ENCODE results near the gene INTS2. TPM values are rescaled to one million over a fixed set of nuclear protein-coding genes. Genes with fewer than 3 reads are reported as not detected.

The INTS2 gene
- total RNA-seq, 1 experiment from 2014 or later = 26.3 TPM

DNA sequence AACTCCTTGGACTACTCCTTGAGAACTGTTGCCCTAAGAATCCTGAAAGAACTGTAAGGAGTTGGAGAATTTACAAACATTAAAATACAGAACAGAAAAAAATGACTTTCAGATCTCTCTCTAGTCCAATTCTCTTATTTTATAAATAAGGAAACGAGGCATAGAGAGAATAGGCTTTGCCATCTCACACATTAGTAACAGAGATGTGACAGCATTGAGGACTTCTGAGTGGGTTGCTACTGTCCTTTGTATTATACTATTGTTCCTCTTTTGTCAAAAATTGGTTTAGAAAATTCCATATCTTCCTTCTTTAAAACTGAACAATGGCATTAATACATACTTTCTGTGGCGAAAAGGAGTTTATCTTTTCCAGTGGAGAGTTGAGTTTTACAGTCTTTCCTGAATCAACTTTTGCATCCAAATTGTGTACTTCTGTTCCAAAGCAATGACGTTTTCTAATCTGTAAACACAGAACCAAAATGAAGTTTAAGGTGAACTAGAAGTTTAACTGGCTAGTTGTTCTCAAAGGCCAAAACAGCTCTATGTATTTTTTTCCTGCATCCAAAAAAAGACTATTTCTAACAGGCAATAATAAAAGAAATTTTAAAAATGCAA is 80.9 kb downstream of the INTS2 start:
- no peak for DNase-seq (ENCODE audit: low spot score)
- TF ChIP-seq, protein P1, sequence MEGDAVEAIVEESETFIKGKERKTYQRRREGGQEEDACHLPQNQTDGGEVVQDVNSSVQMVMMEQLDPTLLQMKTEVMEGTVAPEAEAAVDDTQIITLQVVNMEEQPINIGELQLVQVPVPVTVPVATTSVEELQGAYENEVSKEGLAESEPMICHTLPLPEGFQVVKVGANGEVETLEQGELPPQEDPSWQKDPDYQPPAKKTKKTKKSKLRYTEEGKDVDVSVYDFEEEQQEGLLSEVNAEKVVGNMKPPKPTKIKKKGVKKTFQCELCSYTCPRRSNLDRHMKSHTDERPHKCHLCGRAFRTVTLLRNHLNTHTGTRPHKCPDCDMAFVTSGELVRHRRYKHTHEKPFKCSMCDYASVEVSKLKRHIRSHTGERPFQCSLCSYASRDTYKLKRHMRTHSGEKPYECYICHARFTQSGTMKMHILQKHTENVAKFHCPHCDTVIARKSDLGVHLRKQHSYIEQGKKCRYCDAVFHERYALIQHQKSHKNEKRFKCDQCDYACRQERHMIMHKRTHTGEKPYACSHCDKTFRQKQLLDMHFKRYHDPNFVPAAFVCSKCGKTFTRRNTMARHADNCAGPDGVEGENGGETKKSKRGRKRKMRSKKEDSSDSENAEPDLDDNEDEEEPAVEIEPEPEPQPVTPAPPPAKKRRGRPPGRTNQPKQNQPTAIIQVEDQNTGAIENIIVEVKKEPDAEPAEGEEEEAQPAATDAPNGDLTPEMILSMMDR (conservative IDR thresholded peaks at IDR 0.05; ENCODE audit: low read depth, low read length) = no peak
- no peak for TF ChIP-seq EZH2 (IDR thresholded peaks at IDR 0.05; ENCODE audit: borderline replicate concordance, low read depth, low read length, poor library complexity, severe bottlenecking)
- intact Hi-C loops (cut with micrococcal nuclease; ENCODE audit: unreplicated experiment) = no loop called here
- H3K4me3 ChIP-seq (ENCODE audit: low read depth, low read length, poor library complexity, severe bottlenecking) = no peak overlapping the region
- H3K36me3 ChIP-seq (ENCODE audit: insufficient read depth, low read length, poor library complexity, severe bottlenecking) = peaks cover 30% of the 10 kb centered on the region
- ChIA-PET CTCF (no interaction called here), POLR2A (ENCODE audit: low non-redundant PET) (no interaction called here)
- H3K9me3 ChIP-seq (ENCODE audit: low read depth, low read length, poor library complexity, severe bottlenecking) = no peaks in the 10 kb centered on the region
- BruUV-seq (replicated peaks) = no TSS peak
- no peaks in the 10 kb centered on the region for H3K27me3 ChIP-seq (replicated peaks; ENCODE audit: insufficient read depth, low read depth, low read length, poor library complexity)
- no peaks in the 10 kb centered on the region for H3K4me1 ChIP-seq (ENCODE audit: insufficient read depth, low read length, poor library complexity, severe bottlenecking)
- no peak overlapping the region for H3K27ac ChIP-seq (ENCODE audit: low read depth, low read length, poor library complexity, severe bottlenecking)

DNA sequence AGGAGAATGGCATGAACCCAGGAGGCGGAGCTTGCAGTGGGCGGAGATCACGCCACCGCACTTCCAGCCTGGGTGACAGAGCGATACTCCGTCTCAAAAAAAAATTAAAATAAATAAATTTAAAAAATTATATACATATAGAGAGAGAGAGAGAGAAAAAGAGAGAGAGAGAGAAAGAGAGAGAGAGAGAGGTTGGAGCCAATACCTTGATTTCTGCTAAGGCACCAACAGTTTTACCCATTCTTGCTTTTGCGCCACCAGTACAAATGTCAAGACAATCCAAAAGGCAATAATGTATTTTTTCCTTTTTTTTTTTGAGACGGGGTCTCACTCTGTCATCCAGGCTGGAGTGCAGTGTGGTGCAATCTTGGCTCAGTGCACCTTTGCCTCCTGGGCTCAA is 81.7 kb downstream of the INTS2 start:
- no peaks in the 10 kb centered on the region for H3K27me3 ChIP-seq (replicated peaks; ENCODE audit: insufficient read depth, low read depth, low read length, poor library complexity)
- ChIA-PET CTCF (no interaction called here), POLR2A (ENCODE audit: low non-redundant PET) (no interaction called here)
- no TSS peak for BruUV-seq (replicated peaks)
- H3K4me1 ChIP-seq (ENCODE audit: insufficient read depth, low read length, poor library complexity, severe bottlenecking) = no peaks in the 10 kb centered on the region
- peaks cover 32% of the 10 kb centered on the region for H3K36me3 ChIP-seq (ENCODE audit: insufficient read depth, low read length, poor library complexity, severe bottlenecking)
- H3K27ac ChIP-seq (ENCODE audit: low read depth, low read length, poor library complexity, severe bottlenecking) = no peak overlapping the region
- H3K4me3 ChIP-seq (ENCODE audit: low read depth, low read length, poor library complexity, severe bottlenecking) = no peak overlapping the region
- DNase-seq (ENCODE audit: low spot score) = no peak
- intact Hi-C loops (cut with micrococcal nuclease; ENCODE audit: unreplicated experiment) = no loop called here
- no peaks in the 10 kb centered on the region for H3K9me3 ChIP-seq (ENCODE audit: low read depth, low read length, poor library complexity, severe bottlenecking)
- TF ChIP-seq, protein P1 (conservative IDR thresholded peaks at IDR 0.05; ENCODE audit: low read depth, low read length) = no peak
- no peak for TF ChIP-seq EZH2 (IDR thresholded peaks at IDR 0.05; ENCODE audit: borderline replicate concordance, low read depth, low read length, poor library complexity, severe bottlenecking)

DNA sequence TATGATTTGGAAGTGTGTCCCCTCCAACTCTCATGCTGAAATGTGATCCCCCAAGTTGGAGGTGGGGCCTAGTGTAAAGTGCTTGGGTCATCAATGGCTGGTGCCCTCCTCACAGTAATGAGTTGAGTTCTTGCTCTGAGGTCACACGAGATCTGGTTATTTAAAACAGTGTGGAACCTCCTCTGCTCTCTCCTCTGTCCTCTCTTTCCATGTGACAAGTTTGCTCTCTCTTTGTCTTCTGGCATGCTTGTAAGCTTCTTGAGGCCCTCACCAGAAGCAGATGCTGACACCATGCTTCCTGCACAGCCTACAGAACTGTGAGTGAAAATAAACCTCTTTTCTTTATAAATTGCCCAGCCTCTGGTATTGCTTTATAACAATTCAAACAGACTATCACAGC is 84.3 kb downstream of the INTS2 start:
- no peak overlapping the region for H3K4me3 ChIP-seq (ENCODE audit: low read depth, low read length, poor library complexity, severe bottlenecking)
- BruUV-seq (replicated peaks) = no TSS peak
- intact Hi-C loops (cut with micrococcal nuclease; ENCODE audit: unreplicated experiment) = no loop called here
- H3K9me3 ChIP-seq (ENCODE audit: low read depth, low read length, poor library complexity, severe bottlenecking) = no peaks in the 10 kb centered on the region
- no peak for DNase-seq (ENCODE audit: low spot score)
- ChIA-PET CTCF (no interaction called here), POLR2A (ENCODE audit: low non-redundant PET) (no interaction called here)
- H3K27me3 ChIP-seq (replicated peaks; ENCODE audit: insufficient read depth, low read depth, low read length, poor library complexity) = no peaks in the 10 kb centered on the region
- TF ChIP-seq, protein P1 (conservative IDR thresholded peaks at IDR 0.05; ENCODE audit: low read depth, low read length) = no peak
- no peak for TF ChIP-seq EZH2 (IDR thresholded peaks at IDR 0.05; ENCODE audit: borderline replicate concordance, low read depth, low read length, poor library complexity, severe bottlenecking)
- no peaks in the 10 kb centered on the region for H3K4me1 ChIP-seq (ENCODE audit: insufficient read depth, low read length, poor library complexity, severe bottlenecking)
- H3K27ac ChIP-seq (ENCODE audit: low read depth, low read length, poor library complexity, severe bottlenecking) = no peak overlapping the region
- H3K36me3 ChIP-seq (ENCODE audit: insufficient read depth, low read length, poor library complexity, severe bottlenecking) = peaks cover 32% of the 10 kb centered on the region
